ENCODE results near the gene TMEM38A. TPM values are rescaled to one million over a fixed set of nuclear protein-coding genes. Genes with fewer than 3 reads are reported as not detected.
A peak's percentile ranks its signal among the peaks of the same experiment; 100 is the strongest.

The TMEM38A gene
- total RNA-seq, 6 donors from 2014 or later, result 5.1 to 8.4 (median 5.9) TPM

- ATAC-seq (ENCODE audit: low FRiP score in 2 of 2) (no peak), DNase-seq (peak in 1 of 2 donors; percentile 39)
- peaks cover 0 to 13% (median 12%) of the 10 kb centered on the region in 4 donors for H3K36me3 ChIP-seq
- H3K27me3 ChIP-seq, result no peaks in the 10 kb centered on the region
- no peak for TF ChIP-seq POLR2A (IDR thresholded peaks at IDR 0.05)
- no peak for TF ChIP-seq POLR2AphosphoS5 (IDR thresholded peaks at IDR 0.05)
- TF ChIP-seq EP300 (IDR thresholded peaks at IDR 0.05), result no peak
- no peak for TF ChIP-seq CTCF (IDR thresholded peaks at IDR 0.05)
- no peaks in the 10 kb centered on the region for H3K4me1 ChIP-seq
- H3K9me3 ChIP-seq, result peaks cover 0 to 7% (median 0%) of the 10 kb centered on the region in 4 donors
- WGBS, 2 donors, result 79 to 90% methylated on average over 15 of the region's 15 CpGs
- no peak overlapping the region for H3K4me3 ChIP-seq
- H3K27ac ChIP-seq, result no peak overlapping the region
Measured at GRCh38 chr19:16676101-16676798, 15.3 kb downstream of the TMEM38A start.

GRCh38 chr19:16677055-16677454 is 16.1 kb downstream of the TMEM38A start:
- no peak for DNase-seq
- no peaks in the 10 kb centered on the region for H3K4me1 ChIP-seq
- H3K27me3 ChIP-seq, result no peaks in the 10 kb centered on the region
- peaks cover 0 to 12% (median 0%) of the 10 kb centered on the region in 4 donors for H3K9me3 ChIP-seq
- no peak overlapping the region for H3K27ac ChIP-seq
- TF ChIP-seq EP300 (IDR thresholded peaks at IDR 0.05) (no peak), CTCF (IDR thresholded peaks at IDR 0.05) (no peak), POLR2AphosphoS5 (IDR thresholded peaks at IDR 0.05) (no peak), POLR2A (IDR thresholded peaks at IDR 0.05) (no peak)
- peaks cover 0 to 19% (median 15%) of the 10 kb centered on the region in 4 donors for H3K36me3 ChIP-seq
- no peak for ATAC-seq (ENCODE audit: low FRiP score in 2 of 2)
- H3K4me3 ChIP-seq, result no peak overlapping the region

- TF ChIP-seq POLR2A (IDR thresholded peaks at IDR 0.05) (no peak), CTCF (IDR thresholded peaks at IDR 0.05) (no peak), EP300 (IDR thresholded peaks at IDR 0.05) (no peak), POLR2AphosphoS5 (IDR thresholded peaks at IDR 0.05) (no peak)
- Histone ChIP-seq H3K9me3 (peaks cover 0 to 12% (median 0%) of the 10 kb centered on the region in 4 donors), H3K4me1 (no peaks in the 10 kb centered on the region), H3K27me3 (no peaks in the 10 kb centered on the region), H3K4me3 (no peak overlapping the region), H3K36me3 (peaks cover 0 to 22% (median 16%) of the 10 kb centered on the region in 4 donors), H3K27ac (no peak overlapping the region)
- 81 to 87% methylated on average over 9 of the region's 9 CpGs for WGBS, 2 donors
- DNase-seq (no peak), ATAC-seq (ENCODE audit: low FRiP score in 2 of 2) (no peak)
Measured at GRCh38 chr19:16678498-16678897, 17.6 kb downstream of the TMEM38A start.

GRCh38 chr19:16679811-16680210 is 18.9 kb downstream of the TMEM38A start:
- Histone ChIP-seq H3K4me1 (no peaks in the 10 kb centered on the region), H3K9me3 (peaks cover 0 to 12% (median 0%) of the 10 kb centered on the region in 4 donors)
- ATAC-seq (ENCODE audit: low FRiP score in 2 of 2), result peak in 1 of 2 donors; percentile 34

GRCh38 chr19:16682539-16682938 is 21.6 kb downstream of the TMEM38A start:
- no peak overlapping the region for H3K4me3 ChIP-seq
- ATAC-seq (ENCODE audit: low FRiP score in 2 of 2) (no peak), DNase-seq (no peak)
- no peaks in the 10 kb centered on the region for H3K4me1 ChIP-seq
- H3K9me3 ChIP-seq, result peaks cover 0 to 12% (median 0%) of the 10 kb centered on the region in 4 donors
- WGBS, 2 donors, result 88 to 91% methylated on average over 2 of the region's 2 CpGs
- no peaks in the 10 kb centered on the region for H3K27me3 ChIP-seq
- H3K36me3 ChIP-seq, result peaks cover 0 to 22% (median 16%) of the 10 kb centered on the region in 4 donors
- TF ChIP-seq EP300 (IDR thresholded peaks at IDR 0.05) (no peak), POLR2A (IDR thresholded peaks at IDR 0.05) (no peak), POLR2AphosphoS5 (IDR thresholded peaks at IDR 0.05) (no peak), CTCF (IDR thresholded peaks at IDR 0.05) (no peak)
- no peak overlapping the region for H3K27ac ChIP-seq

More at GRCh38 chr19:16679811-16680210, 18.9 kb downstream of the TMEM38A start:
- peak in 1 of 2 donors; percentile 63 for DNase-seq
- peaks cover 0 to 22% (median 16%) of the 10 kb centered on the region in 4 donors for H3K36me3 ChIP-seq
- H3K27me3 ChIP-seq, result no peaks in the 10 kb centered on the region
- H3K4me3 ChIP-seq, result no peak overlapping the region
- no peak overlapping the region for H3K27ac ChIP-seq
- TF ChIP-seq EP300 (IDR thresholded peaks at IDR 0.05), result no peak
- 94 to 100% methylated on average over 3 to 11 of the region's 11 CpGs for WGBS, 2 donors
